H1 (cell line): Measurements from ENCODE around the gene ATP6V1E1.
"Not testable (repeated sequence)": the region's sequence is repeated elsewhere in the genome, so short reads cannot be mapped to it uniquely, and the experiment has no call there.

Experiments used
- CBX5 ChIP-seq: fragments of 300-800, 300-1000 bp; sonication (generic); IDR thresholded peaks from 2 replicates; pipeline ENCODE4 v1.7.1; 2016; ENCODE audit warnings: antibody characterized with exemption, low read length, low read depth
- CHD2 ChIP-seq: IDR thresholded peaks from 2 replicates; pipeline ENCODE4 v1.6.1; 2012; ENCODE audit warnings: low read length, improper control_type of control experiment
- GABPA ChIP-seq: IDR thresholded peaks from 2 replicates; pipeline ENCODE4 v1.6.1; 2011; ENCODE audit warnings: mild to moderate bottlenecking, low read length, moderate library complexity, borderline replicate concordance; ENCODE audit not compliant: insufficient read depth
- NRF1 ChIP-seq: IDR thresholded peaks from 2 replicates; pipeline ENCODE4 v1.6.1; 2011; ENCODE audit warnings: mild to moderate bottlenecking, low read depth, low read length, improper control_type of control experiment
- POLR2A ChIP-seq, 2 experiments: IDR thresholded peaks; 1 replicate in 1 of 2; 2 replicates in 1 of 2; pipeline ENCODE4 v1.6.1; 2011; ENCODE audit warnings: low read depth in 2 of 2, low read length in 2 of 2, mild to moderate bottlenecking in 2 of 2; ENCODE audit errors: control extremely low read depth in 1 of 2
- TF ChIP-seq, protein P1 (sequence below), 3 experiments: IDR thresholded peaks; 1 replicate in 2 of 3; 2 replicates in 1 of 3; pipeline versions ENCODE4 v1.5.1 to v1.6.1; 2011; ENCODE audit warnings: low read length in 3 of 3, mild to moderate bottlenecking in 3 of 3, inconsistent platforms in 2 of 3, low read depth in 1 of 3, moderate library complexity in 1 of 3; ENCODE audit not compliant: insufficient read depth in 1 of 3; ENCODE audit errors: control extremely low read depth in 1 of 3

DNA sequence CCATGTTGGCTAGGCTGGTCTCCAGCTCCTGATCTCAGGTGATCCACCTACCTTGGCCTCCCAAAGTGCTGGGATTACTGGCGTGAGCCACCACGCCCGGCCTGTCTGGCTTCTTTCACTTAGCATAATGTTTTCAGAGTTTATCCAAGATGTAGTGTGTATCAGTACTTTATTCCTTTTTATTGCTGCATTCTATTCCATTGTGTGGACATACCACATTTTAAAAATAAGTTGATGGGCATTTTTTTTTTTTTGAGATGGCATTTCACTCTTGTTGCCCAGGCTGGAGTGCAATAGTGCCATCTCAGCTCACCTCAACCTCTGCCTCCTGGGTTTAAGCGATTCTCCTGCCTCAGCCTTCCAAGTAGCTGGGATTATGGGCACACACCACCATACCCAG is 13.8 kb upstream of the ATP6V1E1 start:
- TF ChIP-seq GABPA; CHD2; POLR2A (IDR thresholded peaks at IDR 0.05; ENCODE audit: control extremely low read depth in 1 of 2, low read depth in 2 of 2, low read length in 2 of 2); CBX5; NRF1: not testable (repeated sequence)
- TF ChIP-seq, protein P1, sequence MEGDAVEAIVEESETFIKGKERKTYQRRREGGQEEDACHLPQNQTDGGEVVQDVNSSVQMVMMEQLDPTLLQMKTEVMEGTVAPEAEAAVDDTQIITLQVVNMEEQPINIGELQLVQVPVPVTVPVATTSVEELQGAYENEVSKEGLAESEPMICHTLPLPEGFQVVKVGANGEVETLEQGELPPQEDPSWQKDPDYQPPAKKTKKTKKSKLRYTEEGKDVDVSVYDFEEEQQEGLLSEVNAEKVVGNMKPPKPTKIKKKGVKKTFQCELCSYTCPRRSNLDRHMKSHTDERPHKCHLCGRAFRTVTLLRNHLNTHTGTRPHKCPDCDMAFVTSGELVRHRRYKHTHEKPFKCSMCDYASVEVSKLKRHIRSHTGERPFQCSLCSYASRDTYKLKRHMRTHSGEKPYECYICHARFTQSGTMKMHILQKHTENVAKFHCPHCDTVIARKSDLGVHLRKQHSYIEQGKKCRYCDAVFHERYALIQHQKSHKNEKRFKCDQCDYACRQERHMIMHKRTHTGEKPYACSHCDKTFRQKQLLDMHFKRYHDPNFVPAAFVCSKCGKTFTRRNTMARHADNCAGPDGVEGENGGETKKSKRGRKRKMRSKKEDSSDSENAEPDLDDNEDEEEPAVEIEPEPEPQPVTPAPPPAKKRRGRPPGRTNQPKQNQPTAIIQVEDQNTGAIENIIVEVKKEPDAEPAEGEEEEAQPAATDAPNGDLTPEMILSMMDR (IDR thresholded peaks at IDR 0.05; ENCODE audit: control extremely low read depth in 1 of 3, insufficient read depth in 1 of 3, low read depth in 1 of 3, low read length in 3 of 3): not testable (repeated sequence)
